Thymus (tissue), 11 donors: ENCODE measurements around the gene POC1B. TPM values are rescaled to one million over a fixed set of nuclear protein-coding genes. Genes with fewer than 3 reads are reported as not detected.

ENCODE experiments used
- DNase-seq, 9 donors: peaks; one replicate each; pipeline ENCODE4 v3.0.0-alpha.2; 2013; ENCODE audit warnings: low spot score in 9 of 9, low read depth in 6 of 9, missing footprints in 1 of 9
- H3K27ac ChIP-seq, 2 donors: one replicate each; pipeline ENCODE4 v1.5.1; 2013; ENCODE audit warnings: control low read depth in 1 of 2, low read depth in 1 of 2, low read length in 1 of 2, mild to moderate bottlenecking in 1 of 2, moderate library complexity in 1 of 2
- H3K27me3 ChIP-seq, 2 donors: one replicate each; pipeline ENCODE4 v1.5.1; 2013; ENCODE audit warnings: low read length in 1 of 2; ENCODE audit not compliant: control insufficient read depth in 2 of 2, insufficient read depth in 1 of 2
- H3K36me3 ChIP-seq, 2 donors: one replicate each; pipeline ENCODE4 v1.5.1; 2013; ENCODE audit warnings: low read length in 1 of 2, mild to moderate bottlenecking in 1 of 2, moderate library complexity in 1 of 2; ENCODE audit not compliant: control insufficient read depth in 2 of 2, insufficient read depth in 2 of 2
- H3K4me1 ChIP-seq, 2 donors: one replicate each; pipeline ENCODE4 v1.5.1; 2013; ENCODE audit warnings: low read length in 2 of 2; ENCODE audit not compliant: control insufficient read depth in 2 of 2, insufficient read depth in 2 of 2
- H3K4me3 ChIP-seq, 2 donors: one replicate each; pipeline ENCODE4 v1.5.1; 2013; ENCODE audit warnings: low read length in 2 of 2, control low read depth in 1 of 2, mild to moderate bottlenecking in 1 of 2
- H3K9me3 ChIP-seq, 2 donors: one replicate each; pipeline ENCODE4 v1.5.1; 2013; ENCODE audit warnings: low read length in 1 of 2, mild to moderate bottlenecking in 1 of 2; ENCODE audit not compliant: control insufficient read depth in 2 of 2, insufficient read depth in 1 of 2
- WGBS: extraction: QIAGEN DNeasy Blood & Tissue Kit; methylation state at CpG from one replicate; pipeline ENCODE4 v1.1.7; 2013; 5-methylcytosine and 5-hydroxymethylcytosine counted together
- polyA plus RNA-seq: library from polyadenylated mRNA; stranded (reverse); fragments of 200-250 nt; gene quantifications from one replicate; pipeline ENCODE4 v1.2.3, GENCODE V29; 2013
- total RNA-seq: library from RNA; stranded (reverse); fragments of 120-200 nt; gene quantifications from one replicate; pipeline ENCODE4 v1.2.4, GENCODE V29; 2013
- donor health status: healthy.

Gene POC1B
- total and polyA plus RNA-seq, 2 donors, result 12.2 to 17.1 TPM

DNA sequence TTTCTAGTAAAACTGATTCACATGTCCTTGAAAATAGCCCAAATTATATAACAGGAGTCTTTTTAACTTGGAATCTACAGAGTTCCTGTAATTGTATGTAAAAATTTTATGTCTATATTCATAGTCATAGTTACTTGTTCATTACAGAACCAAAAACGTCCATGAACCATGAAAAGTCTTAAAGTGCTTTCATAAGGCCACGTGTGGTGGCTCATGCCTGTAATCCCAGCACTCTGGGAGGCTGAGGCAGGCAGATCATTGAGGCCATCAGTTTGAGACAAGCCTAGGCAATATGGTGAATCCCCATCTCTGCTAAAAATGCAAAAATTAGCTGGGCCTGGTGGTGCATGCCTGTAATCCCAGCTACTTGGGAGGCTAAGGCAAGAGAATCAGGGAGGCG, 49.6 kb downstream of the POC1B start:
- DNase-seq, result no peak
- Histone ChIP-seq H3K27me3 (no peaks in the 10 kb centered on the region), H3K4me3 (no peak overlapping the region), H3K36me3 (no peaks in the 10 kb centered on the region), H3K4me1 (peaks cover 0 to 4% of the 10 kb centered on the region in 2 donors), H3K9me3 (no peaks in the 10 kb centered on the region), H3K27ac (no peak overlapping the region)
- WGBS, result over 99% methylated on average over 3 of the region's 3 CpGs

DNA sequence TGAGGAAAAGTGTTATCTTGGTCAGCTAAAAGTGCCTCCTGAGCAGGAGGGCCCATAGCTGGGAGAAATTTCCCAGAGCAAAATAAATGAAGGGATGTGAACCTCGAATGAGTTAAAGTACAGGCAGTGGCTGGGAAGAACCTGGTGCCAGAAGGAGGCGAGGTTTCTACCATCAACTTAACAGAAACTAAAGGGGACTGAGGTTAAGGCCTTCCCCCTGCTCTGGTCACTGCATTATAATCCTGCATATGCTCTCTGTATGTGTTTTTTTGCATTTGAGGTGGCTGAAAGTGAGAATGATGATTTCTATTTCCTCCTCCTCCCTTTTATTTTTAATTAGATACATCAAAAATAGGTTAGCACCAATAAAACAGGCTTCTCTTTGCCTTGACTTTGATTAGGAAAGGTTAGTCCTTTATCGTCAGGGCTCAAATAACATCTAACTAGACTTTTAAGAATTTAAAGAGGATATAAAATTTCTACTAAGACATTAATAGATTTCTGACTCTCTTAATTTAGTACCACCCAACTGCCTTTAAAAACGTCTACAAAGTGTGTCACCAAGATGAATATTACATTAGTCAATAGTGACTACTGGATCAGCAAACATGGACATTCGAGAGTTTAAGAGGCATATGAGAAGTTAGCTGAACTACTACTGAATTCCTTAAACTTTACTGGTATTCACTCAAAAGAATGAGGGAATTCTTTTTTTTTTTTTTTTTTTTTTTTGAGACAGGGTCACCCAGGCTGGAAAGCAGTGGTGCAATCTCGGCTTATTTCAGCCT, 50.5 kb downstream of the POC1B start:
- no peak overlapping the region for H3K4me3 ChIP-seq
- no peak for DNase-seq
- H3K36me3 ChIP-seq, result no peaks in the 10 kb centered on the region
- 87% methylated on average over 6 of the region's 6 CpGs for WGBS
- H3K9me3 ChIP-seq, result no peaks in the 10 kb centered on the region
- no peak overlapping the region for H3K27ac ChIP-seq
- H3K27me3 ChIP-seq, result no peaks in the 10 kb centered on the region
- H3K4me1 ChIP-seq, result peaks cover 0 to 4% of the 10 kb centered on the region in 2 donors

DNA sequence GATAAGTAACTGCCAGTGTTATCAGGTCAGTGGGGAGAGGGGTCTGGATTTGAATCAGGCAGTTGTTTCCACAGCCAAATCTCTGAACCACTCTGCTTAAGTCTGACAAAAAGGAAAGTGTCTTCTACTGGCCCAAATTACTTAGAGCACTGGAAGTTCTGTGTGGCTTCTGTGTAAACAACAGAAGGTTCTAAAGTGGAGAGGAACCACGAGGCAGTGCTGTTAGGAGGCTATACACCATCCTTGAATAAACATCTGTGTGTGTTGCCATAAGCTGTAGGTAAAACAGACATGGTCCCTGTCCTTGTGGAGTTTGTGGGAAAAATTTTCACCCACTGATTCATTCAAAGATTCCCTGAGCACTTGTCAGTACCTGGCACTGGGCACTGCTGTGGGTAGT, 51.2 kb downstream of the POC1B start:
- Histone ChIP-seq H3K4me1 (peaks cover 0 to 4% of the 10 kb centered on the region in 2 donors), H3K27ac (no peak overlapping the region), H3K27me3 (no peaks in the 10 kb centered on the region), H3K9me3 (no peaks in the 10 kb centered on the region), H3K4me3 (no peak overlapping the region), H3K36me3 (no peaks in the 10 kb centered on the region)
- 58% methylated on average over 1 of the region's 1 CpG for WGBS
- no peak for DNase-seq

DNA sequence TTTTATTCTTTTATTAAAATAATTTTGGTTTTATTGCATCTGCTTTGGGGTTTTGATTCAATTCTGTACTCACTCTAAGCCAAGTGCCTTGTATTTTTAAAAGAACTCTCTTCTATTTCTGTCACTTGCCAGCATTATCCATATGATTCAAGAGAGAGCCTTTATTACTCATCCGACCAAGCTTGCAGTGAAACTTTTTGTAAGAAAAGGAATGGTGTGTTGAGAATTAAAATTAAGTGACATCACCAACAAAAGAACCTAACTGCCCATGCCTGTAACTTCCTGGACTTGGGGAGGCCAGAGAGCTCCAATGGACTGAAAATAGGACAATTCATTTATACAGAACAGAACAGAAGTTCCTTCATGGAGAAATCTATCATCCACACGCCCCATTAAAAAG, 53.3 kb downstream of the POC1B start:
- 94% methylated on average over 2 of the region's 2 CpGs for WGBS
- Histone ChIP-seq H3K27ac (no peak overlapping the region), H3K4me3 (no peak overlapping the region)

DNA sequence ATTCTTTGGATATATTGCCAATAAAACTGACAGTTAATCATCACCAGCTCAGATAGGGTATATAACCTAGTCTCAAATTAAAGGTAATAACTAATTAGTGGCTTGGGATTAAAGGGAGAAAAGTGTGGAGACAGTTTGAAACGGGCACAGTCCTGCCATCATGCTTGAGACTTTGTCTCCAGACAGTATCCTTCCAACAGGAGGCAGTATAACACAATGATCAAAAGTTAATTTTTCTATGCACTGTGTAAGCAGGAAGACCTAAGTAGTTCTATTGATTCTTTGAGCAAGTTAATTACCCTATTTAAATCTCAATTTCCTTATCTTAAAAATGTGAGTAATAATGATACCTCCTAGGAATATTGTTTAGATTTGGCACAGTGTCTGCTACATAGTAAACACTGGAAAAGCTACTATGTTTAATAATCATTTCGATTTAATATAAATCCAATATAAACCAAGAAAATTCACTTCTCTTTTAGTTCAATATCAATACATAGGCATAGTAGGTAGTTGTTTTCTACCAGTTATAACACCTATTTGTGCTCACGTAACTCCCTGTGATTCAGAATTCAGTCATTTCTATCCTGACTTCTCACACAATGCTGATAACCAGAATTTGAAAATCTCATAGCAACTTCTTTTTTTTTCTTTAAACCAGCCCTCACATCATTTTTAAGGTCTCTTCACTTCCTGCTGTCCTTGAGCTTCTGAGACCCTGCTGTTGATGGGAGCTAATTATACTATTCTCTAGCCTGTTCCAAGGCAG, 54.9 kb downstream of the POC1B start:
- DNase-seq, result peak in 6 of 9 donors; percentile 10 to 69 (median 24)
- no peak overlapping the region for H3K27ac ChIP-seq
- no peaks in the 10 kb centered on the region for H3K9me3 ChIP-seq
- no peaks in the 10 kb centered on the region for H3K27me3 ChIP-seq
- 77% methylated on average over 3 of the region's 3 CpGs for WGBS
- H3K4me3 ChIP-seq, result no peak overlapping the region
- H3K4me1 ChIP-seq, result peaks cover 0 to 9% of the 10 kb centered on the region in 2 donors
- H3K36me3 ChIP-seq, result no peaks in the 10 kb centered on the region

More for the DNA sequence above, 53.3 kb downstream of the POC1B start:
- DNase-seq, result no peak
- Histone ChIP-seq H3K36me3 (no peaks in the 10 kb centered on the region), H3K9me3 (no peaks in the 10 kb centered on the region), H3K4me1 (peaks cover 0 to 9% of the 10 kb centered on the region in 2 donors), H3K27me3 (no peaks in the 10 kb centered on the region)

DNA sequence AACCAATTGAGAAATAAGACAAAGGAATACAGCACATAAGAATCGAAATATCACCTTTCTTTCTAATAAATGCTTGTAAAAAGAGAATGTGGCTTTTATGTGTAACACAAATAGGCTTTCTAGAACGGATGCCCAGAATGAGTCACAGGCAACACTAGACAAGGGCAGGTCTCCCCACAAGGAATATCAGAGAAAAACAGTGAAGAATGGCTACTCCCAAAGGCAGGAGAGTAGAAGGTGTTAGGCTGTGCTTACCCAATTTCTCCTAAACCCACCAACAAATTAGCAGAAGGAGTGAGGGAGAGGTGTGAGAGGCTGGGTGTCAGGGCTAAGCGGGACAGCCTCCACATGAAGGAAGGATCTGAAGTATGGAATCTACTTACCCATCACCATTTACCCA, 56.5 kb downstream of the POC1B start:
- DNase-seq, result no peak
- H3K9me3 ChIP-seq, result no peaks in the 10 kb centered on the region
- WGBS, result 70% methylated on average over 3 of the region's 3 CpGs
- H3K4me3 ChIP-seq, result no peak overlapping the region
- H3K36me3 ChIP-seq, result peaks cover 0 to 2% of the 10 kb centered on the region in 2 donors
- H3K27ac ChIP-seq, result no peak overlapping the region
- no peaks in the 10 kb centered on the region for H3K27me3 ChIP-seq
- peaks cover 0 to 9% of the 10 kb centered on the region in 2 donors for H3K4me1 ChIP-seq

DNA sequence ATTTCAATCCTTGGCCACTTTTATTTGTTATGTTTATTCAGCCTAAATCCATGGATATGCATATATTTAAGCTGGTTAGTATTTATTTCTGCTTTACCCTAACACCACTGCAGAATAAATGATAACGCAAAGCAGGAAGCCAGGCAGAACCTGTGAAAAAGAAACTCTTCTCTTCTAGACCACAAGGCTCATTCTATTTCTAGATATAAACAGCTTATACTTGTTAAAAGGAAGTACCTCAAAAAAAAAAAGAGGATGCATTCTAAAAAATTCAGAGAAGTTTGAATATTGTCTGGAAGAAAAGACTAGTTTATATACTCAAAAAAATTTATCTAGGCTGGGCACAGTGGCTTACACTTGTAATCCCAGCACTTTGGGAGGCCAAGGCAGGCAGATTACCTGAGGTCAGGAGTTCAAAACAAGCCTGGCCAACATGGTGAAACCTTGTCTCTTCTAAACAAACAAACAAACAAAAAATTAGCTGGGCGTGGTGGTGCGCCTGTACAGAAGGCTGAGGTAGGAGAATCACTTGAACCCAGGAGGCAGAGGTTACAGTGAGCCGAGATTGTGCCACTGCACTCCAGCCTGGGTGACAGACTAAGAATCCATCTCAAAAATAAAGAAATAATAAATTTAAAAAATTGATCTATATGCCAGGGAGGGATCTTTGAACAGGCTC, 57.1 kb downstream of the POC1B start:
- 51% methylated on average over 4 of the region's 4 CpGs for WGBS

DNA sequence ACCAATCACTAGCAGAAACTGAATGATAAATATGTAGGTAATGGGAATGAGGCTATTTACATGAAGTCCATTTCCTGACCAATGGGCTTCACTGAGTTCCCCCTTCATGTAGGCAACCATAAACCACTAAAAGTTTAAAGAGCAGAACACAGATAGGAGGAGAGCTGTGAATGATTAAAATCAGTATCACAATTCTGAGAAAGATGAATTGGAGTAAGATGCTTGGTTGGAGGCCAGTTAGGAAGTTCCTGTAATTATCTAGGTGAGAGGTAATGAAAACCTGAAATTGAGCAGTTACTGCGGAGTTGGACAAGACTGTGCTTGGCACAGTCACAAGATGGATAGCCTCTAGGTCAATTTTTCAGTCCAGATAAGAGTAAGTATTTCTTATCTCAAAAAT, 57.8 kb downstream of the POC1B start:
- H3K36me3 ChIP-seq, result peaks cover 0 to 2% of the 10 kb centered on the region in 2 donors
- H3K4me1 ChIP-seq, result peaks cover 0 to 9% of the 10 kb centered on the region in 2 donors
- H3K9me3 ChIP-seq, result no peaks in the 10 kb centered on the region
- no peak overlapping the region for H3K4me3 ChIP-seq
- DNase-seq, result no peak
- no peak overlapping the region for H3K27ac ChIP-seq
- H3K27me3 ChIP-seq, result no peaks in the 10 kb centered on the region
- 38% methylated on average over 1 of the region's 1 CpG for WGBS

More for the DNA sequence above, 57.1 kb downstream of the POC1B start:
- peak in 5 of 9 donors; percentile 14 to 61 (median 22) for DNase-seq
- Histone ChIP-seq H3K27me3 (no peaks in the 10 kb centered on the region), H3K4me1 (peaks cover 0 to 9% of the 10 kb centered on the region in 2 donors), H3K9me3 (no peaks in the 10 kb centered on the region), H3K27ac (peak overlapping the region in 1 of 2 donors; percentile 42), H3K36me3 (peaks cover 0 to 2% of the 10 kb centered on the region in 2 donors), H3K4me3 (no peak overlapping the region)
